ENCODE data around the gene OR5H6. TPM values are rescaled to one million over a fixed set of nuclear protein-coding genes. Genes with fewer than 3 reads are reported as not detected.
"Not testable (repeated sequence)": the region's sequence is repeated elsewhere in the genome, so short reads cannot be mapped to it uniquely, and the experiment has no call there.

Gene OR5H6
- total RNA-seq, 4 donors from 2014 or later: not detected

GRCh38 chr3:98240131-98240530, 23.9 kb upstream of the OR5H6 start:
- in situ Hi-C loops (cut with MboI; ENCODE audit: low sequenced_read_pairs in 4 of 4) (no loop called here), intact Hi-C loops (cut with DNase I; ENCODE audit: low total_unique reads) (no loop called here)
- Histone ChIP-seq H3K4me3 (no peak overlapping the region), H3K9me3 (no peaks in the 10 kb centered on the region), H3K36me3 (no peaks in the 10 kb centered on the region), H3K4me1 (no peaks in the 10 kb centered on the region), H3K27me3 (no peaks in the 10 kb centered on the region), H3K27ac (no peak overlapping the region)
- ATAC-seq (no peak), DNase-seq (no peak)
- no peak for TF ChIP-seq POLR2A (IDR thresholded peaks at IDR 0.05)

GRCh38 chr3:98242155-98242554, 21.9 kb upstream of the OR5H6 start:
- no peaks in the 10 kb centered on the region for H3K4me1 ChIP-seq
- H3K9me3 ChIP-seq: no peaks in the 10 kb centered on the region
- TF ChIP-seq CTCF (IDR thresholded peaks at IDR 0.05 in 4 of 5, conservative IDR thresholded peaks at IDR 0.05 in 1 of 5): no peak
- no peak for TF ChIP-seq POLR2A (IDR thresholded peaks at IDR 0.05)
- no peak for ATAC-seq
- no peak for DNase-seq
- H3K4me3 ChIP-seq: no peak overlapping the region
- intact Hi-C loops (cut with DNase I; ENCODE audit: low total_unique reads): no loop called here
- H3K36me3 ChIP-seq: no peaks in the 10 kb centered on the region
- H3K27ac ChIP-seq: no peak overlapping the region
- in situ Hi-C loops (cut with MboI; ENCODE audit: low sequenced_read_pairs in 4 of 4): no loop called here
- H3K27me3 ChIP-seq: no peaks in the 10 kb centered on the region

GRCh38 chr3:98243843-98244242, 20.2 kb upstream of the OR5H6 start:
- DNase-seq: no peak
- ATAC-seq: no peak
- Histone ChIP-seq H3K9me3 (no peaks in the 10 kb centered on the region), H3K4me3 (no peak overlapping the region), H3K27me3 (no peaks in the 10 kb centered on the region), H3K4me1 (no peaks in the 10 kb centered on the region), H3K27ac (no peak overlapping the region), H3K36me3 (no peaks in the 10 kb centered on the region)
- in situ Hi-C loops (cut with MboI; ENCODE audit: low sequenced_read_pairs in 4 of 4): no loop called here
- intact Hi-C loops (cut with DNase I; ENCODE audit: low total_unique reads): no loop called here
- no peak for TF ChIP-seq CTCF (IDR thresholded peaks at IDR 0.05 in 4 of 5, conservative IDR thresholded peaks at IDR 0.05 in 1 of 5)
- no peak for TF ChIP-seq POLR2A (IDR thresholded peaks at IDR 0.05)

GRCh38 chr3:98246142-98246541, 17.9 kb upstream of the OR5H6 start:
- in situ Hi-C loops (cut with MboI; ENCODE audit: low sequenced_read_pairs in 4 of 4) (no loop called here), intact Hi-C loops (cut with DNase I; ENCODE audit: low total_unique reads) (no loop called here)
- H3K27ac ChIP-seq: no peak overlapping the region
- TF ChIP-seq POLR2A (IDR thresholded peaks at IDR 0.05) (no peak), CTCF (IDR thresholded peaks at IDR 0.05 in 4 of 5, conservative IDR thresholded peaks at IDR 0.05 in 1 of 5) (no peak)
- DNase-seq (no peak), ATAC-seq (no peak)
- H3K9me3 ChIP-seq: no peaks in the 10 kb centered on the region
- H3K27me3 ChIP-seq: no peaks in the 10 kb centered on the region
- H3K4me3 ChIP-seq: no peak overlapping the region
- H3K36me3 ChIP-seq: no peaks in the 10 kb centered on the region
- no peaks in the 10 kb centered on the region for H3K4me1 ChIP-seq

- H3K4me1 ChIP-seq; in situ Hi-C loops (cut with MboI; ENCODE audit: low sequenced_read_pairs in 4 of 4); H3K4me3 ChIP-seq; DNase-seq; H3K9me3 ChIP-seq; H3K27me3 ChIP-seq; H3K27ac ChIP-seq; ATAC-seq; H3K36me3 ChIP-seq; intact Hi-C loops (cut with DNase I; ENCODE audit: low total_unique reads): not testable (repeated sequence)
Measured at GRCh38 chr3:98256026-98256425, 8.0 kb upstream of the OR5H6 start.

GRCh38 chr3:98259707-98260106, 4.3 kb upstream of the OR5H6 start:
- Histone ChIP-seq H3K4me1 (no peaks in the 10 kb centered on the region), H3K9me3 (no peaks in the 10 kb centered on the region), H3K4me3 (no peak overlapping the region), H3K27me3 (no peaks in the 10 kb centered on the region), H3K36me3 (no peaks in the 10 kb centered on the region), H3K27ac (no peak overlapping the region)
- no peak for TF ChIP-seq CTCF (IDR thresholded peaks at IDR 0.05 in 4 of 5, conservative IDR thresholded peaks at IDR 0.05 in 1 of 5)
- TF ChIP-seq POLR2A (IDR thresholded peaks at IDR 0.05): no peak
- intact Hi-C loops (cut with DNase I; ENCODE audit: low total_unique reads) (no loop called here), in situ Hi-C loops (cut with MboI; ENCODE audit: low sequenced_read_pairs in 4 of 4) (no loop called here)
- DNase-seq: no peak
- ATAC-seq: no peak

Measured in gastrocnemius medialis (tissue), 4 donors.